Dedifferentiated amniotic fluid mesenchymal stem cell (primary cell): ENCODE measurements around the gene PDE6H.

Experiments used
- DNase-seq: peaks from one replicate; pipeline ENCODE4 v3.0.0-alpha.2; 2016; ENCODE audit errors: extremely low spot score

The PDE6H gene

GRCh38 chr12:14974633-14975032, 1.8 kb downstream of the PDE6H start:
- DNase-seq = no peak

- no peak for DNase-seq
Measured at GRCh38 chr12:14975457-14975856, 2.6 kb downstream of the PDE6H start.

- DNase-seq = no peak
Measured at GRCh38 chr12:14976658-14977057, 3.8 kb downstream of the PDE6H start.

DNA sequence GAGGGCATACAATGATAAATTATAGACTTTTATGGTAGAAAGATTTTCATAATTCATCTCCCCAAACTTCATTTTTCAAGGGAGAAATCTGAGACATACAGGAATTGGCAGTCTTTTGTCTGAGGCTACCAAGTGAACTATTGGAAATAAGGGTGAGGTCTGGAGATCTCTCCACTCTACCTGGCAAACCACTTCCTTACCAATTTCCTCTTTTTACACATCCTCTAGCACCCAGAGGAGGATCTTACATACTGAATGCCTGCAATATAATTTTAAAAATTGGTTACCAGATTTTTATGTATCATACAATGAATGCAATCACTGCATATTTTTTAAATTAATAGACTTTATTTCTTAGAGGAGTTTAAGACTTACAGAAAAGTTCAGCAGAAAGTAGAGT, 6.6 kb downstream of the PDE6H start:
- DNase-seq = no peak

- DNase-seq = no peak
Measured at GRCh38 chr12:14981049-14981448, 8.2 kb downstream of the PDE6H start.

DNA sequence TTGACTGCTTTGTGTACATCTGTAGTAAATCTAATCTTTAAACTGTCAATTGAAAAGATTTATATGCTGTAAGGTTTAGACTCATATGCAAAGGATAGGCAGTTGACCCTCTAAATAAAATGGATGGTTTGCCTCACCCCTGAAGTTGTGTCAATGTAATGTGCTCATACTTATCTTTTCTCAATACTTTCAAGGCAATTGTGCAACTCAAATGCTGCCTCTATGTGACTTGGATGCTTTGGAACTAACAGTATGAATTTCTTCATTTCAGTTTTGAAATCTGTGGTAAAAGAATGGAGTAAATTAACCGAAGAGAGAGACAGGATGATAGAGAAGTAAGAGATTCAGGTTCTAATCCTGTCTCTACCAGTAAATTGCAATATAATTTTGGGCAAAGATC, 9.7 kb downstream of the PDE6H start:
- no peak for DNase-seq

GRCh38 chr12:14982991-14983390, 10.1 kb downstream of the PDE6H start:
- DNase-seq = no peak

GRCh38 chr12:14984036-14984435, 11.2 kb downstream of the PDE6H start:
- no peak for DNase-seq

DNA sequence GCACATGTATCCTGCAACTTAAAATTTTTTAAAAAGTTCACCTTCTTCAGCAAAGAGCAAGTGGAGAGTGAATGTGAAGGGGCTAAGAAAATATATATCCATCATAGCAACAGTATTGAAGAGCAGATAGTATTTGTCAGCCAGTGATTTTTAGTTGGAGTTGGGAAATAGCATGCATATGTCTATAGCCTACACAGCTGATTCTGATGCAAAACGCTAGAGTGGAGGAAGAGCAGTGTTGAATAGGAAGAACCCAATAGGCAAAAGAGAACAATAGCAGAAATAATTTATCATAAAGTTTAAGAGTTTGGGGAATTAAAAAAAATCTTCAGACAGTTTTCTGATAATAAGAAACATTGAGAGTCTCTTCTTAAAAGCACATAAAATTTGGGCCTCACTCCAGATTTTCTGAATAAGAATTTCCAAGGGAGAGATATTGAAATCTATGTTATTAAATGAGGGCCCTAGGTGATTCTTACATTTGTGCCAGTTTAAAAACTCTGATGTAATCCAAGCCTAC, 12.0 kb downstream of the PDE6H start:
- DNase-seq = no peak

DNA sequence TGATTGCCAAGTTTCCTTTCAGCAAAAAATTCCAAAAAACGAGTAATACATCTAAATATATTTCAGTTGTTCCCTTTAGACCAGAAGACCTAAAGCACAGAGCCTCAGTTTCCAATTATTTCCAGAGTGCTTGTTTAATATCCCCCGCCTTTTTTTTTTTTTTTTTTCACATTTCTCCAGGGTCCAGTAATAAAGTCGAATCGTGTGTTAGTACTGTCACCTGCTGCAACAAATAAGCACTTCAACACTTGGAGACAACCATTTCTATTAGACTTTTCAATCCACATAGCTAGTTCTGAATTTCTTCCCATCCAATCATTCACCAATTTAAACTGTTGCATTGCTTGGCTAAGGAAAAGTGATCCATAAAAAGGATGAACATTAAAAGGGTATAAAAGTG, 13.6 kb downstream of the PDE6H start:
- DNase-seq = no peak

GRCh38 chr12:14988035-14988434, 15.2 kb downstream of the PDE6H start:
- DNase-seq = no peak

GRCh38 chr12:14989790-14990189, 16.9 kb downstream of the PDE6H start:
- no peak for DNase-seq

- DNase-seq = no peak
Measured at GRCh38 chr12:14991069-14991468, 18.2 kb downstream of the PDE6H start.

GRCh38 chr12:14992673-14993072, 19.8 kb downstream of the PDE6H start:
- DNase-seq = no peak

DNA sequence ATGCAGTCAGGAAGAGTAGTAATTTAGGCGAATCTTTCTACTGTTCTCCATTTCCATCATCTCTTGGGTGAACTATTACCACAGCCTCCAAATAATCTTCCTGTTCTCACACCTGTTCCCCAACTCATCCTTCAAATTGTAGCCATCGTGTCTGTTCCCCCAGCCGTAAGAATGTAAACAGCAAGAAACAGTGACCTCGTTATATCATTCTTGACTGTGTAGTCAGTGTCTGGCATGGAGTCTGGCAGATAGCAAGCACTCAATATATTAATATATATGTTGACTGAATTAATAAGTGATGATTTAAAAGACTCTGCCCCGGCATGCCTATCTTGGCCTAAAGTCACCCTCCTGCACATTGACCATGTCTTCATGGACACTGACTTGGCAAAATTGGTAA, 20.3 kb downstream of the PDE6H start:
- no peak for DNase-seq

- DNase-seq = no peak
Measured at GRCh38 chr12:14993537-14994266, 20.9 kb downstream of the PDE6H start.

DNA sequence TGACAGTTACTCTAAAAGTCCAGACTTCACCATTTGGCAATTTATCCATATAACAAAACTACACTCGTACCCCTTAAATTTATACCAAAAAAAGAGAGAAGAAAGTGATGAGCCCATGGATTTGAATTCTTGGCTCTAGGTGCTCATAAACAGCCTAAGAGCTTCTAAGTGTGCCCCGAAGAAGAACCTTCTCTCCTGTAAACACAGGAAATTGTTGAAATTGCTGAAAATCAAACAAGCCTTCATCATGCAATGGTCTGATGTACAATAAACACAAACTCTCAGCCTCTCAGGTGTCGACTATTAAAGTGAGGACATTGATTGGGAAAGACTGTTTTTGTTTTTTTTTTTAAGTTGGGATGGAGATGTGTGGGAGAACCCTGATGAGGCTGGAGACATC, 21.8 kb downstream of the PDE6H start:
- no peak for DNase-seq

DNA sequence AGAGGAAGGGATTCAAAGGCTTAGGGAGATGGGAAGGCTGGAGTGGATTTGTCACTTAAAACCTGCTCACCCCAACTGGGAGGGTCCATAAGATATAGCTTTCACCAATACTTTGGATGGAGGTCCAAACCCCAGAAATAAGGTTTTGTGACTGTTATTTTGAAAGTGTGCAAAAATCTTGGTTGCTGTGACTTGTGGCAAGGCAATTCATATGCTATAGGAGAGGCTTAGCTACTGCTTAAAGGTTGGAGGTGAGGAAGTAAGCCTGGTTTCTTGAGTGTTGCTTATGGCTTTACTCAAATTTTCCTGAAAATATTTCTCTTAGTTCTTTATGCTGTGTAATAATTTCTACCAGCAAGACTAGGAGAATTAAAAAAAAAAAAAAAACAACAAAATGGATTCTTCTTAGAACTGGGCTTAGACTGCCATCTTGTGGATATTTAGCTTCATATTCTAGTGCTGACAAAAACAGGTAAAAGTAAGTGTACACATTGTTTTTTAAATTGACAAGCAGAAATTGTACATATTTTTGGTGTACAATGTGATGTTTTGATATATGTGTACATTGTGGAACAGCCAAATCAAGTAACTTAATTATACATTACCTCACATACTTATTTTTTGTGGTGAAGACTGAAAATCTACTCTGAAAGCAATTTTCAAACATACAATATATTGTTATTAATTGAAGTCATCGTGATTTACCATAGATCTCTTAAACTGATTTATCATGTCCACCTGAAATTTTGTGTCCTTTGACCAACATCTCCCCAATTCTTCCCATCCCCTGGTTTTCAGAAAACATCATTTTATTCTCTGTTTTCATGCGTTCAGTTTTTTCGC, 23.0 kb downstream of the PDE6H start:
- peak; percentile 64 for DNase-seq

DNA sequence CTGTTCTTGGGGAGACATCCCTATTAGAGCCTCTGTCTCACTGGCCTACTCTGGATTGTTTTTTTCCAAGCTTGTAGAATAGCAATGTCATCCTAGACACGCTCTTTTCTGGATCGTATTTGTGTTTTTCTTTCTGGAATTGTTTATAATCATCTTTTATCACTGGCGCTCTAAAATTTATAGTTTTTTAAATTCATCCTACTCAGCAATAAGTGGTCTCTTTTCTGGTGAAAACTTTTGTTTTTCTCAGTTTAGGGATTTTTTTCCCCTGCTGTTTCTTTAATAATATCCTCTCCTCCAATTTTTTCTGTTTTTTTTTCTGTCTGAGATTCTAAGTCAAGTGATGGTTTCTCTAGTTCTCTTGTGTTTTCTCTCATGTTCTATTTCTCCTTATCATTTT, 25.2 kb downstream of the PDE6H start:
- no peak for DNase-seq

DNA sequence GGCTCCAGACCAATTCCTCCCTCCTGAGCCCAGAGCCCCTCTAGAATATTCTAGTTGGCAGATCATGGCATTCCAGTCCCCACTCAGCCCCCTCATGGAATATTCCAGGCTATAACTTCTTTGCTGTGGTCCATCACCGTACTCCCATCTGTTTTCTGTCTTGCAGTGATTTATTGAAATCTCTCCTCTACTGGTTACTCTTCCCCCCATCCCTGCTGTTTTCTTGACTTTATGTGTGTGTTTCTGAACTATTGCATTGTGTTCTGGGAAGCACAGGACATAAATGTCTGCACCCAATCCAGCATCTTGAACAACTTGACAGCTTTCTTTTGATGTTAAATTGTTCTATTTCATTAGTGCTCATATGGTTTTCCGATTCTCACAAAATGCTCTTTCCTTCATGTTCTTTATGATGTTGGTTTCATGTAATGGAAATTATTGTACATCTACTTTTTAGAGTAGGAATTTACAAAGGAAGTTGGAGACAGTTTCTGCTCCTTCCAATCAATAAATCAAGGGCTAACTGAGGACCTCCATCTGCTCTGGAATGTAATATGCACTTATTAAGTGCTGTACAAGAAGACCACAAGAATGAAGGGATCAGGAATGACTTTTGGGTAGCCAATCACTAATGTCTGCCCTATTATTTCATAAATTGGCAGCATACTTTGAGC, 26.3 kb downstream of the PDE6H start:
- DNase-seq = no peak

- DNase-seq = no peak
Measured at GRCh38 chr12:14999695-15000365, 27.0 kb downstream of the PDE6H start.

DNA sequence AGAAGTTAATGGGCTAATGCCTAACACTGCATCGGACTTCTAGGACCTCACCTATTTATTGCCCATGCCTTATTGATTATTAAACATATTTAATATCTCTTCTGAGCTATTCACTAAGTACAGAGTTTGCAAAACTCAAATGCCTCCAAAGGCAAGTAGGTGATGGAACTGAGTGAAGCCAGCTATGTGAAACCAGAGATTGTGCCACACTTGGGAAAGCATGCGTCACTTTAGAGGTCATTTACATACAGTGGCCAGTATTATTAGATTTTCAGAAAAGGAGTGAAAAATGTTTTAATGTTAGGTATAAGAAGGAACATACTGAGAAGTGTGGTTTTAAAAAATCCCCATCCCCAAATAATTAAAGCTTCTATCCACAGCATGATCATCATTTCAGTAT, 27.7 kb downstream of the PDE6H start:
- DNase-seq = no peak
